ENCODE results near the gene ANKRD7.

- TF ChIP-seq MAX (IDR thresholded peaks at IDR 0.05): no peak
- TF ChIP-seq CTCF (IDR thresholded peaks at IDR 0.05; ENCODE audit: low read depth, low read length, missing input control): no peak
- TF ChIP-seq YY1 (IDR thresholded peaks at IDR 0.05): no peak
- TF ChIP-seq REST (IDR thresholded peaks at IDR 0.05): no peak
- TF ChIP-seq ZBTB33 (IDR thresholded peaks at IDR 0.05): no peak
- no peak for TF ChIP-seq RXRA (IDR thresholded peaks at IDR 0.05)
- no peak for TF ChIP-seq TAF1 (conservative IDR thresholded peaks at IDR 0.05)
Observed at GRCh38 chr7:118175740-118176139, 48.8 kb upstream of the ANKRD7 start.

All from liver (tissue), 3 donors.